Endothelial cell of umbilical vein (primary cell): ENCODE data around the gene IL10RB. TPM values are rescaled to one million over a fixed set of nuclear protein-coding genes. Genes with fewer than 3 reads are reported as not detected.

ENCODE experiments used
- BruUV-seq: library from RNA; stranded (reverse); fragments of 400-500 nt; replicated peaks from 2 replicates; lab custom pipeline; 2021; lab: Mats Ljungman, UMichigan
- CTCF ChIA-PET: fragments of 300-600, 350-600 bp; sonication (Branson Sonifier 250); formaldehyde crosslinking; loops from one replicate; lab custom pipeline; 2021; ENCODE audit warnings: antibody characterized with exemption, inconsistent platforms; lab: Charles Lee
- POLR2A ChIA-PET: fragments of 300-600, 350-600 bp; sonication (Branson Sonifier 250); formaldehyde crosslinking; loops from one replicate; lab custom pipeline; 2021; ENCODE audit warnings: antibody characterized with exemption, inconsistent platforms; lab: Charles Lee
- DNase-seq: peaks from one replicate; pipeline ENCODE4 v3.0.0-alpha.2; 2011; ENCODE audit warnings: low read depth, low spot score
- FAIRE-seq: peaks from 2 replicates; lab custom pipeline; 2011; peaks lifted over from hg19 to GRCh38; lab: Jason Lieb, UNC
- H2AFZ ChIP-seq: 2 replicates; pipeline ENCODE4 v1.6.0; 2012; ENCODE audit warnings: low read depth, low read length, control low read depth, inconsistent platforms
- H3K27ac ChIP-seq: 2 replicates; pipeline ENCODE4 v1.5.1; 2011; ENCODE audit warnings: low read depth, mild to moderate bottlenecking, control low read depth, low read length, moderate library complexity; ENCODE audit not compliant: insufficient read depth
- H3K27me3 ChIP-seq, 2 experiments: 2 replicates each; pipeline versions ENCODE4 v1.6.0 to v1.6.1; 2011; ENCODE audit warnings: low read length in 2 of 2, mixed read lengths in 1 of 2; ENCODE audit not compliant: control insufficient read depth in 2 of 2, insufficient read depth in 2 of 2
- H3K36me3 ChIP-seq, 2 experiments: 2 replicates in 1 of 2; 3 replicates in 1 of 2; pipeline ENCODE4 v1.5.1; 2011; ENCODE audit warnings: low read length in 2 of 2, mild to moderate bottlenecking in 1 of 2, moderate library complexity in 1 of 2; ENCODE audit not compliant: control insufficient read depth in 2 of 2, insufficient read depth in 2 of 2; ENCODE audit errors: extremely low read depth in 1 of 2
- H3K4me1 ChIP-seq: 3 replicates; pipeline ENCODE4 v1.5.1; 2011; ENCODE audit warnings: mild to moderate bottlenecking, low read length; ENCODE audit not compliant: control insufficient read depth, insufficient read depth; ENCODE audit errors: extremely low read depth
- H3K4me2 ChIP-seq: 2 replicates; pipeline ENCODE4 v1.6.1; 2011; ENCODE audit warnings: low read length, control low read depth, mixed read lengths; ENCODE audit not compliant: insufficient read depth
- H3K4me3 ChIP-seq, 3 experiments: fragments of 200-600 bp in 1 of 3; sonication (generic), shearing (Covaris generic) in 1 of 3; replicated peaks in 1 of 3; 2 replicates each; pipeline ENCODE4 v1.5.1; 2011 to 2016; ENCODE audit warnings: control low read depth in 3 of 3, low read length in 3 of 3, mild to moderate bottlenecking in 2 of 3, inconsistent platforms in 1 of 3, low read depth in 1 of 3, moderate library complexity in 1 of 3; ENCODE audit not compliant: insufficient read depth in 1 of 3
- H3K79me2 ChIP-seq: 2 replicates; pipeline ENCODE4 v1.6.0; 2012; ENCODE audit warnings: low read length, inconsistent platforms; ENCODE audit not compliant: control insufficient read depth, insufficient read depth
- H3K9ac ChIP-seq: replicated peaks from 2 replicates; pipeline ENCODE3; 2011; ENCODE audit warnings: low read length, control low read depth; ENCODE audit not compliant: insufficient read depth; ENCODE audit errors: extremely low read depth
- H3K9me1 ChIP-seq: replicated peaks from 3 replicates; pipeline ENCODE4 v1.6.0; 2011; ENCODE audit warnings: mild to moderate bottlenecking, low read length; ENCODE audit not compliant: control insufficient read depth, insufficient read depth; ENCODE audit errors: extremely low read depth
- H3K9me3 ChIP-seq: replicated peaks from 2 replicates; pipeline ENCODE4 v1.5.1; 2012; ENCODE audit warnings: low read length, inconsistent platforms; ENCODE audit not compliant: control insufficient read depth, insufficient read depth
- H4K20me1 ChIP-seq: replicated peaks from 2 replicates; pipeline ENCODE3; 2011; ENCODE audit warnings: mild to moderate bottlenecking, low read length; ENCODE audit not compliant: control insufficient read depth, insufficient read depth; ENCODE audit errors: extremely low read depth
- EZH2 ChIP-seq: IDR thresholded peaks from 2 replicates; pipeline ENCODE4 v1.6.1; 2012; ENCODE audit warnings: borderline replicate concordance, low read depth, mild to moderate bottlenecking, moderate library complexity, low read length, inconsistent platforms; ENCODE audit not compliant: severe bottlenecking
- FOS ChIP-seq: IDR thresholded peaks from 2 replicates; pipeline ENCODE4 v1.6.1; 2011; ENCODE audit warnings: mild to moderate bottlenecking, low read length, moderate library complexity, borderline replicate concordance; ENCODE audit not compliant: insufficient read depth
- GATA2 ChIP-seq: IDR thresholded peaks from 2 replicates; pipeline ENCODE4 v1.7.0; 2011; ENCODE audit warnings: low read depth, mild to moderate bottlenecking, moderate library complexity, mixed read lengths, low read length; ENCODE audit not compliant: insufficient read length, insufficient read depth
- JUN ChIP-seq: IDR thresholded peaks from 2 replicates; pipeline ENCODE4 v1.6.1; 2011; ENCODE audit warnings: borderline replicate concordance, low read depth; ENCODE audit not compliant: insufficient read length, insufficient read depth
- MYC ChIP-seq: IDR thresholded peaks from one replicate; pipeline ENCODE4 v1.6.1; 2011; ENCODE audit warnings: mild to moderate bottlenecking, low read depth, low read length
- POLR2A ChIP-seq: IDR thresholded peaks from 2 replicates; pipeline ENCODE4 v1.6.1; 2012; ENCODE audit warnings: low read depth, mild to moderate bottlenecking, control low read depth, low read length
- POLR2AphosphoS5 ChIP-seq: IDR thresholded peaks from 2 replicates; pipeline ENCODE4 v1.6.1; 2012; ENCODE audit warnings: low read depth, mild to moderate bottlenecking, control low read depth, low read length, moderate library complexity; ENCODE audit not compliant: insufficient read depth
- dilution Hi-C: fragments of 300-500 bp; cut with MboI; formaldehyde crosslinking; loops from one replicate; pipeline ENCODE4 v1.15.0; 2019; ENCODE audit warnings: low sequenced_read_pairs; ENCODE audit not compliant: extremely low pct_ligation_motif_present
- intact Hi-C: fragments of 100-400 bp; cut with micrococcal nuclease; formaldehyde crosslinking; loops from one replicate; pipeline ENCODE4 v1.10.0; 2022
- polyA plus RNA-seq, 4 experiments: library from polyadenylated mRNA; depleted of rRNA in 3 of 4; stranded (reverse) in 3 of 4; unstranded in 1 of 4; fragments of >200 nt; gene quantifications; 2 replicates each; pipeline versions ENCODE4 v1.2.1 to v1.2.3, GENCODE V29; 2011 to 2012; ENCODE audit warnings: missing spikeins in 1 of 4
- total RNA-seq: library from RNA; stranded (reverse); gene quantifications from 2 replicates; pipeline ENCODE4 v1.2.3, GENCODE V29; 2021
- TF ChIP-seq, protein P1 (sequence below), 2 donors: IDR thresholded peaks; 1 replicate in 1 of 2; 2 replicates in 1 of 2; pipeline ENCODE4 v1.5.1; 2011; ENCODE audit warnings: low read length in 2 of 2, mild to moderate bottlenecking in 2 of 2, moderate library complexity in 2 of 2, control low read depth in 1 of 2, inconsistent platforms in 1 of 2, low read depth in 1 of 2; ENCODE audit not compliant: insufficient read depth in 1 of 2; ENCODE audit errors: extremely low read depth in 1 of 2
- TF ChIP-seq, protein P2 (sequence below): IDR thresholded peaks from 2 replicates; pipeline ENCODE4 v1.6.1; 2011; ENCODE audit not compliant: insufficient read depth, insufficient read length

IL10RB gene
- total and polyA plus RNA-seq, 2 donors (not counting 3 experiments of a cell fraction or from before 2014, with no cell fraction given), result 21.9 to 31.4 TPM

GRCh38 chr21:33339135-33339534 is 73.0 kb downstream of the IL10RB start:
- Histone ChIP-seq H4K20me1 (no peaks in the 10 kb centered on the region), H3K36me3 (peaks cover 0 to 2% of the 10 kb centered on the region in 2 experiments), H3K79me2 (peaks cover 2% of the 10 kb centered on the region), H2AFZ (no peak overlapping the region), H3K27me3 (no peaks in the 10 kb centered on the region), H3K9me1 (no peaks in the 10 kb centered on the region), H3K4me1 (no peaks in the 10 kb centered on the region), H3K4me2 (no peak overlapping the region), H3K9me3 (no peaks in the 10 kb centered on the region), H3K27ac (no peak overlapping the region), H3K4me3 (no peak overlapping the region), H3K9ac (no peak overlapping the region)
- no peak for DNase-seq
- POLR2A ChIA-PET, result no interaction called here
- no peak for FAIRE-seq
- CTCF ChIA-PET, result interaction anchor here (1.3 to 2.2 kb wide), 3 partner anchors 14 to 139 kb away, joined by 3 to 15 read pairs (median 3); partner anchors contain the start of gene IFNAR1
- BruUV-seq, result no TSS peak
- intact Hi-C loops, result no loop called here
- TF ChIP-seq MYC (no peak), FOS (no peak), JUN (no peak), POLR2AphosphoS5 (no peak), GATA2 (no peak), EZH2 (no peak), POLR2A (no peak)
- TF ChIP-seq, protein P1, sequence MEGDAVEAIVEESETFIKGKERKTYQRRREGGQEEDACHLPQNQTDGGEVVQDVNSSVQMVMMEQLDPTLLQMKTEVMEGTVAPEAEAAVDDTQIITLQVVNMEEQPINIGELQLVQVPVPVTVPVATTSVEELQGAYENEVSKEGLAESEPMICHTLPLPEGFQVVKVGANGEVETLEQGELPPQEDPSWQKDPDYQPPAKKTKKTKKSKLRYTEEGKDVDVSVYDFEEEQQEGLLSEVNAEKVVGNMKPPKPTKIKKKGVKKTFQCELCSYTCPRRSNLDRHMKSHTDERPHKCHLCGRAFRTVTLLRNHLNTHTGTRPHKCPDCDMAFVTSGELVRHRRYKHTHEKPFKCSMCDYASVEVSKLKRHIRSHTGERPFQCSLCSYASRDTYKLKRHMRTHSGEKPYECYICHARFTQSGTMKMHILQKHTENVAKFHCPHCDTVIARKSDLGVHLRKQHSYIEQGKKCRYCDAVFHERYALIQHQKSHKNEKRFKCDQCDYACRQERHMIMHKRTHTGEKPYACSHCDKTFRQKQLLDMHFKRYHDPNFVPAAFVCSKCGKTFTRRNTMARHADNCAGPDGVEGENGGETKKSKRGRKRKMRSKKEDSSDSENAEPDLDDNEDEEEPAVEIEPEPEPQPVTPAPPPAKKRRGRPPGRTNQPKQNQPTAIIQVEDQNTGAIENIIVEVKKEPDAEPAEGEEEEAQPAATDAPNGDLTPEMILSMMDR (IDR thresholded peaks at IDR 0.05; ENCODE audit: extremely low read depth in 1 of 2, insufficient read depth in 1 of 2, low read depth in 1 of 2, low read length in 2 of 2), result no peak
- TF ChIP-seq, protein P2, sequence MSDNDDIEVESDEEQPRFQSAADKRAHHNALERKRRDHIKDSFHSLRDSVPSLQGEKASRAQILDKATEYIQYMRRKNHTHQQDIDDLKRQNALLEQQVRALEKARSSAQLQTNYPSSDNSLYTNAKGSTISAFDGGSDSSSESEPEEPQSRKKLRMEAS, result no peak
- dilution Hi-C loops, result no loop called here
